Epithelial cell of proximal tubule (primary cell): ENCODE measurements around the gene EFNA3. TPM values are rescaled to one million over a fixed set of nuclear protein-coding genes. Genes with fewer than 3 reads are reported as not detected.

Source experiments
- DNase-seq: peaks from one replicate; pipeline ENCODE4 v3.0.0-alpha.2; 2011; ENCODE audit warnings: low read depth
- H3K4me3 ChIP-seq: 2 replicates; pipeline ENCODE4 v1.5.1; 2011; ENCODE audit warnings: low read depth, mild to moderate bottlenecking, low read length
- CTCF ChIP-seq: conservative IDR thresholded peaks from 2 replicates; pipeline ENCODE4 v1.5.1; 2012; ENCODE audit warnings: low read depth, mild to moderate bottlenecking, low read length
- total RNA-seq: library from RNA; depleted of rRNA; stranded (reverse); fragments of >200 nt; gene quantifications from 2 replicates; pipeline ENCODE4 v1.2.3, GENCODE V29; 2015

EFNA3 gene
- total RNA-seq, 1 donor from 2014 or later, result 2.8 TPM

GRCh38 chr1:155068599-155068998 lies 10.0 kb upstream of the EFNA3 start:
- TF ChIP-seq CTCF, result no peak
- no peak for DNase-seq
- no peak overlapping the region for H3K4me3 ChIP-seq

- no peak for DNase-seq
- H3K4me3 ChIP-seq, result no peak overlapping the region
- TF ChIP-seq CTCF, result no peak
These were observed 9.0 kb upstream of the EFNA3 start for GRCh38 chr1:155069551-155070157.

GRCh38 chr1:155070158-155070621 lies 8.4 kb upstream of the EFNA3 start:
- H3K4me3 ChIP-seq, result peak overlapping the region; percentile 53
- no peak for TF ChIP-seq CTCF
- DNase-seq, result no peak

- TF ChIP-seq CTCF, result peak; percentile 43
- H3K4me3 ChIP-seq, result peak overlapping the region; percentile 53
- no peak for DNase-seq
These were observed 7.7 kb upstream of the EFNA3 start for GRCh38 chr1:155070721-155071569.

- H3K4me3 ChIP-seq, result no peak overlapping the region
- TF ChIP-seq CTCF, result no peak
- DNase-seq, result no peak
These were observed 6.9 kb upstream of the EFNA3 start for GRCh38 chr1:155071701-155072100.

GRCh38 chr1:155072531-155073289 lies 5.9 kb upstream of the EFNA3 start:
- TF ChIP-seq CTCF, result no peak
- no peak overlapping the region for H3K4me3 ChIP-seq
- DNase-seq, result no peak
